Measurements from ENCODE around the gene TBC1D14. TPM values are rescaled to one million over a fixed set of nuclear protein-coding genes. Genes with fewer than 3 reads are reported as not detected.
"Not testable (repeated sequence)": the region's sequence is repeated elsewhere in the genome, so short reads cannot be mapped to it uniquely, and the experiment has no call there.

The TBC1D14 gene
- total RNA-seq, 1 donor from 2014 or later = 39.6 TPM

DNA sequence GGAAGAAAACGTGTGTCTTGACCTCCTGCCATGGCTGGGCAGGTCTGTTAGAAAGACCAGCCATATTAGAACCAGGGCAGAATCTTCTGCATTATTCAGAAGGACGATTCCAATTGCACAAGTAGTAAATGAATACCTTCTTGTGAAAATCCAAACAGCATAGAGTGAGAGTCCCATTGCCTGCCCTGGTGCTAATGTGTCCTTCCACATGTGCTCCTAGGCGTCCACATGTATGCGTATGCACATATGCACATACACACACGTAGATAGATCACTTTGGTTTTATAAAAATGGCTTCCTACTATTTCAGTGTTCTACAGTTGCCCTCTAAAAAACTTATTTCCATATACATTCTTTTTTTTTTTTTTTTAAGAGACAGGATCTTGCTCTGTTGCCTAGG, 168.4 kb downstream of the TBC1D14 start:
- intact Hi-C loops (cut with micrococcal nuclease) = no loop called here

GRCh38 chr4:7079483-7079882, 169.9 kb downstream of the TBC1D14 start:
- intact Hi-C loops (cut with micrococcal nuclease) = not testable (repeated sequence)

DNA sequence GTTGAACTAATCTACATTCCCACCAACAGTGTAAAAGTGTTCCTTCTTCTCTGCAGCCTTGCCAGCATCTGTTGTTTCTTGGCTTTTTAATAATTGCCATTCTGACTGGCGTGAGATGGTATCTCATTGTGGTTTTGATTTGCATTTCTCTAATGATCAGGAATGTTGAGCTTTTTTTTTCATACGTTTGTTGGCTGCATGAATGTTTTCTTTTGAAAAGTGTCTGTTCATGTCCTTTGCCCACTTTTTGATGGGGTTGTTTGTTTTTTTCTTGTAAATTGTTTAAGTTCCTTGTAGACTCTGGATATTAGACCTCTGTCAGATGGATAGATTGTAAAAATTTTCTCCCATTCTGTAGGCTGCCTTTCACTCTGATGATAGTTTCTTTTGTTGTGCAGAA, 170.3 kb downstream of the TBC1D14 start:
- intact Hi-C loops (cut with micrococcal nuclease) = not testable (repeated sequence)

Other genes starting within 250 kb of the TBC1D14 start
- gene S100P, start 215.9 kb upstream of the TBC1D14 start, total RNA-seq = 34.1 and 37.1 TPM in 2 replicates
- gene MRFAP1L1, start 200.0 kb upstream of the TBC1D14 start, total RNA-seq = 70.2 TPM in 2 replicates
- gene BLOC1S4, start 193.7 kb upstream of the TBC1D14 start, total RNA-seq = 15.3 and 17.4 TPM in 2 replicates
- gene KIAA0232, start 127.1 kb upstream of the TBC1D14 start, total RNA-seq = 15.6 and 16.7 TPM in 2 replicates
- gene TADA2B, start 133.5 kb downstream of the TBC1D14 start, total RNA-seq = 23.3 and 25.2 TPM in 2 replicates
- gene GRPEL1, start 158.2 kb downstream of the TBC1D14 start, total RNA-seq = 48.0 and 49.9 TPM in 2 replicates